Activated CD8-positive, alpha-beta memory T cell treated with anti-CD3 and anti-CD28 coated beads for 24 hours (primary cell): Measurements from ENCODE around the gene GRAMD2B.

Experiments used
- DNase-seq: peaks from one replicate; pipeline ENCODE4 v3.0.0-alpha.2; 2020

Gene GRAMD2B

DNA sequence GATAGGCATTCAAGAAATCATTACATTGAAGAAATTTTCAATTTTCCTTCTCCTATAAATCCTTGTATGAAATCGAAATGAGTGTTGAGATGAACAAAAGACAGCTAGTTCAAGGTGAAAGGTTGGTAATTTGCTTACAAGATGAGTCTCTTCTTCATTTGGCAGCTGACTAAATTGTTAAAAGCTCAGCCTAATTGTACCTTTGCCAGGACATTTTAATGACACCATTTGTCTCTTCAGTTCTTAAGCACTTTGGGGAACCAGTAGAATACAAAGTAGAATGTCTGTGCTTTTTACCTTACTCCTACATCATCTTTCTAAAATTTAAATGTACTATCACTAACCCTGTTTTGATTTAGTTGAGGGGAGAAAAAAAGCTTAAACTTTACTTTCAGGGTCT lies 59.4 kb downstream of the GRAMD2B start:
- DNase-seq: no peak

DNA sequence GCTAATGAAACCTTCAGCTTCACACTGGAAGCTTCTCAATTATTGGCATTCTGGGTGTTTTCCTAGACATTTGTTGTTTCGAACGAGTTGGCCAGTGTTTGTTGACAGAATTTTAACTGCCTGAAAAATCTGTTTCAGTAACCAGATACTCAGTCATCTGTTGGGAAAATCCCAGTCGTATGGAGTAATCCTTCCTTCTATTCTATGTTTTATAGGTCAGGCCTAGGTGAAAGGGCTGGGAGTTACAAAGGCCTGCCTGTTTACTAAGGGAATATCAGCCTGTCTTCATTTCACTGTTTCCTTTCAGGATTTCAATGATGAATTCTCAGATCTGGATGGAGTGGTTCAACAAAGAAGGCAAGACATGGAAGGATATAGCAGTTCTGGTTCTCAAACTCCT lies 59.9 kb downstream of the GRAMD2B start:
- DNase-seq: no peak

DNA sequence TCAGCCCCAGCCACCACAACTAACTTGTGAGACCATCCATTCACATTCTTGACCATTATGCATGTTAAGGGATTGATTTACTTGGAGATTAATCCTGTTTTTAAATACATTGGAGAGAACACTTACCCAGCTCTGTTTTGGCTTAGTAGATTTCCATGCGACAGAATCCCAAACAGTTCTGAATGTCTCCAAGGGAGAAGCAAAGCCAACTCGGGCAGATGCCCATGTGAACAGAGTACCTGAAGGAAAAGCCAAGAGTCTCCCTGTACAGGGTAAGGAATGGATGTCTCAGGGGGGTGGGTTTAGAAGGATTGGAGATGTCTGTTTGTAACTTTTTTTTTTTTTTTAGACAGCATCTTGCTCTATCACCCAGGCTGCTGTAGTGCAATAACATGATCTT lies 61.0 kb downstream of the GRAMD2B start:
- no peak for DNase-seq

DNA sequence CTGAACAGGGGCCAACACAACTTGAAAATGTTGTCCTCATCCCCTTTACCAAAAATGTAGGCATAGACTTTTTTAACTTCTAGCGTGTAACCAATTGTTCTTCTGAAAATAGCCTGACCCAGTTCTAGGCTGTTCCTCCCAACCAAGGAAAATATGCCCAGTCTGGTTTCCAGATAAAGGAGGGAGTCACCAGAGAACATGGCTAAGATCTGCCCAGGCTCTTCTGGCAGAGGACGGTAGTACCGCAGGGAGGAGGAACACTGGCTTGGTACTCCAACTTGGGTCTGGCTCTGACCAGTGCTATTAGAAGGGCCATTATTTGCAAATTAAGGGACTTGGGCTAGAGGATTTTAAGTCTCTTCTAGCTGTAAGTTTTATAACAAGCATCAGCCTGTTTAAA lies 63.1 kb downstream of the GRAMD2B start:
- no peak for DNase-seq

DNA sequence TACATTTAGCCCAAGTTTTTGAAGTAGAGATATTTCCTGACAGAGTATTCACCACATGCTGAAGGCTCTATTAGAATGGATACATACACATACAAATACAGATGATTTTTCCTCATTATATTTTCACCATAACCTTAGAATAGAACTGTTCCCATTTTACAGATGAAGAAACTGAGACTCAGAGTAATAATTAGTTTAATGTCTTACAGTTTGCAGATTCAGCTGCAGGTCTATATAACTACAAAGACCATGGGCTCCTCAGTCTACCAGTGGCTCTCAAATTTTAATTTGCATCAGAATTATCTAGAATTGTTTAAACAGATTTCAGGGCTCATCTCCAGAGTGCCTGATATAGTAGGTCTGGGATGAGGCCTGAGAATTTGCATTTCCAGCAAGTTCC lies 64.4 kb downstream of the GRAMD2B start:
- no peak for DNase-seq

DNA sequence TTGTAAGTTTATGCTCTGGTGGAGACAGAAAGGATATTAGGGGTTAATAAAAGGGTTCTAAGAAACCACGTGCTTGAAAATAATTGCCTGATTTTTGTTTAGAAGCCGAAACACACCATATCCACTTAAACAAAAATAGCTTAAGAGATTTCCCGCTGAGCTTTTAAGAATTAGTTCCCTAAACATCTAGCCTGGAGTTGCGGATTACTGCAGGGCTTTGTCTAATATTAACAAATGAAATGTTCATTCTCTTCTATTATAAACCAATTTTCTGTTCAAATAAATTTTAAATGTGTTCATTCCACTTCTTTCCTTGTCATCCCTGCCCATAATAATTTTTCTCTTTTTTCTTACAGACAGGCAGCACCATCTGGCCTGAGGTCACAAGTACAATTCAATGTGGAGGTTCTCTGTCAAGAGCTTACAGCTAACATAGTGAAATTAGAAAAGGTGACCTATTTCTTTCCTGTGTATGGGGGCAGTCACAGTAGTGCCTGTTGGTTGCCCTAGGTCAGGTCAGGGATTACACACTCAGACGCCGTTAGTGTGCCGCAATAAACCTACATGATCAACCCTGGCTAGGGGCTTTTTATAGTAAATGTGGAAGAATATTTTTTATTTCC lies 65.3 kb downstream of the GRAMD2B start:
- DNase-seq: no peak

DNA sequence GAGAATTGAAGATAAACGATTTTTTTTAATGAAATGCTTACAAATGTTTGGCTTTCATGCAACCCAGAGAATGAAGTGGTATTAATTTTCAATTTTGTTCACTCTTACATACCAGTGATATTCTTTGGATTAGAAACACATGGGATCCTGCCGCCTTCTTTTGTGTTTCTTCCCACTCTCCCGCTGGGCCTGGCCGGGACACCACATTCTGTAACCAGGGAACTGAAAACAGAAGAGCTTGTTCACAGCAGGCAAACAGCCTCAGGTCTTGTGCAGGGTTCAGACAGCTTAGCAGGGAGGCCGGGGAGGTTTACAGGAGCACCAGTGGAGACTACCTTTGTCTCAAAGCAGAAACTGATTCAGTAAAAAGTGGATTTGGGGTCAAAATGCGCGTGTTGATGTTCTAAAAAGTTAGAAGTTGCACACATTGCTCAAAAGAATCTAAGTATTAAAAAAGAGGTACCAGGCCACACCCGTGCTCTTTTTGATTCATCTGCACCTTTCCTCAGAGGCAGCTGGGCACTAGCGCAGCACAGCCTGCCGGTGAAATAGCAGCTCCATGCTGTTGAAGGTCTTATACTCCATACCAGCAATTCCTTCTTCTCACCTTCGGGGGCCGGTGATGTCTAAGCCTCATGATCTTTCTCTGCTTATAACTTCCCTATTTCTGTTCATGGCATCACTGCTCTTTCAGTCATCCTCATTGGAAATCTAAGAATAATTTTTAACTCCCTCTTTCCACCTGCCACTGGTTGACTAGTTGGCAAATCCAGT lies 67.1 kb downstream of the GRAMD2B start:
- no peak for DNase-seq

DNA sequence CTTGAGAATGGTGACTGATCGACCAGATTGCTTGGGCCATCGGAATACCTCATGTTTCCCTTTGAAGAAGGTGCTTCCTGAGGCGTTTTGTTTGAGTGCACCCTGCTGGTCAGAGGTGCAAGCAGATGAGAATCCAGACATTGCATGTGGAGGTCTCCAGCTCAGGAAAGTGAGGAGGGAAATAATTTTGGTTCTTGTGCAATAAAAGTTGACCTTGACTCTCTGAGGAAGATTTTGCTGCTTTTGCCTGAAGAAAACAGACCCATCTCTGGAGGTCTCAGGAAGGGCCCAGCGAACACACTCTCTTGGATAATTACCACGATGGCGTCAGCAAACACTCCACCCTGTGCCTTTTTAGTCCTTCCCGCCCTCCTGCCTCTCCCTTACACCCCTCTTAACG lies 69.7 kb downstream of the GRAMD2B start:
- no peak for DNase-seq

DNA sequence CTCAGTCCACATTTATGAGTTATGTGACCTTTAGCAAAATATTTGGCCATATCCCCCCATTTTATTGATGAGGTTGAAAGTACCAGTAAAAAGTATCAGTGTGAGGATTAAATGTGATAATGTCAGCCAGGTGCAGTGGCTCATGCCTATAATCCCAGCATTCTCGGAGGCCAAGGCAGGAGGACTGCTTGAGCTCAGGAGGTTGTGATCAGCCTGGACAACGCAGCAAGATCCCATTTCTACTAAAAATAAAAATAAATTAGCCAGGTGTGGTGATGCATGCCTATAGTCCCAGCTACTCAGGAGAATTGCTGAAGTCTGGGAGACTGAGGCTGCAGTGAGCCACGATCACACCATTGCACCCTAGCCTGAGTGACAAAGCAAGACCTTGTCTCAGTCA lies 71.2 kb downstream of the GRAMD2B start:
- no peak for DNase-seq

DNA sequence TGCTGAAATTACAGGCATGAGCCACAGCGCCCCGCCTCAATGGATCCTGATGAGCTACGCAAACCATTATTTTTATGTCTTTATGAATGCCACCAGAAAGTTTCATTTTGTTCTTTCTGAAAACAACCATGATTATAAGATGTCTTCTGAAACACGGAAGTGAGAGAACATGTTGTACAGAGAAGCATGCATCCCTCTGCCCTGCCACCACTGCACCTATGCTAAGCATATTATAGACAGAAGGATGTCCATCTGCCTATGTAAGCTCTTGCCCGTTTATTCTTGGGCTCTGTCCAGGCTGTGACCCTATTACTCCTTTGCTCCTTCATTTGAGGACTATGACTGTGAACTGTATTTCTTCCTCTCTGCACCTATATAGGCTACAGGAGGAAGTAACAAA lies 74.3 kb downstream of the GRAMD2B start:
- DNase-seq: no peak

DNA sequence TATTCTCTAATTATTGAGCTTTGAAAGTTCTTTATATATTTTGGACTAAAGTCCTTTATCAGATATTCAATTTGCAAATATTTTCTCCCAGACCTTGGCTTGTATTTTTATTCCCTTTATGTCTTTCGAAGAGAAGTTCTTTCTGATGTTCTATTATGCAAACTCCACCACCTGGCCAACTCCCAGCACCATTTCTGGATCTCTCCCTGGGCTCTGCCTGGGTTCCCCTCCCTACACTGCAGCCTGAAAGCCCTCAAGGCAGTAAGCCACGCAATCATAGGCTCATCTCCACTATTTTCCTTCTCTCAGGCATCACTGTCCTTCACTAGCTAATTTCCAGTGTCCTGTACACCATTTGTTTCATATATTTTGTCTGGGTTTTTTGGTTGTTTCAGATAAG lies 76.1 kb downstream of the GRAMD2B start:
- no peak for DNase-seq

DNA sequence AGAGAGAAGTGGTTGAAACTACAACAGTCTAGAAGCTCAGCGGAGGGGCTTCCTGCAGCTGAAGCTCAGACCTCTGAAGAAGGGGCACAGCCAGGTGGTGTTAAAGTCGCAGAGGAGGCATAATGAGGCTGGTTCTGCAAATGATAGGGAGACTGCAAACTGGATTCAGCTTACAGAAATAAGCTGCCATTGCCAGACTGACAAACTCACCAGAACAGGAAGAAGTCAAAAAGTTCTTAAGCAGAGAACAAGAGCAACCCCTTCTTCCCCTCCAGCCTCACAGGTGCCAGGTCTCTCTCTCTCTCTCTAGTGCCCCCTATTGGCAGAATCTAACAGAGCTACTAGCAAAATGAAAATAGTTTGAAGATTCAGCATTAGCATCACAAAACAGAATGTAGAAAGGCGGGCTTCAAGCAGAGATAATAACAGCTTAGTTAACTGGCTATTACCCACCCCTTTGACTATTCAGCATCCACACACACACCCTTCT lies 76.7 kb downstream of the GRAMD2B start:
- DNase-seq: no peak

DNA sequence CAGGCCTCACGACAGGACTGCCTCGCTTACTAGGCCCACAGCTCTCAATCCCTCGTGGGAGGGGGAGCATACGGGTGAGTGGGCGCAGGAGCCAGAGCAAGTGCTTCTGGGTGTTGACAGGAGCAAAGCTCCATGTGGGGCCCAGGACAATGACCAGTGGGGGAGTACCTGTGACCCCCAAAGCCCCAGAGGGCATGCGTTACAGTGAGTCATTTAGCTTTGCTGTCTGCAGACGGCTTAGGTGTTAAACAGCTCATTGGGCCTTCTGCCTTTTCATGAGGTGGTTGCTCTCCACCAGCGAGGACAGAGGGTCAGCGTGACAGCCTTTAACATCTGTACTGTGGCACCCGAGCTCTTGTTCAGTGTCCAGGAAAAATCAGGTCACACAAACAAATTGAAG lies 78.2 kb downstream of the GRAMD2B start:
- no peak for DNase-seq

DNA sequence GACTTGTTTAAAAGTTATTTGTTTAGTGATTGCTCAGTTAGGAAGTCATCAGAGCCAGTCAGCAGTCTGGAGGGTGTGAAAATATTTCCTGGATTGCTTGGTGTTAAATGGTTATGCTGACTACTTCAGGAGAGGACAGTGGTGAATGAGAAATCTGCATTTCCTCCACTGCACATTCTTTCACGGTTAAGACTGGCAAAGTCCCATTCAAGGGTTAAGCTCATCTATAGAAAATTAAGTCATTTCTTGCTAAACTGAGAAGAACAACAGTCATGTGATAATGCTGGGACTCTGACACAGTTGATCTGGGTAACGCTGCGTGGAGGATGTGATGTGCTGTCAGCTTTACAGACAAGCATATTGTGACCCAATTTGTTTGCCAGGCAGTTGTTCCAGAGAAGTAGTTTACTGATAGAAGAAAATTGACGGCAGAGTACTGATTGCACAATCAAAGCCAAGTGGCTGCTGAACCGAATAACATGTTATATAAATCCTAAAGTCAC lies 80.4 kb downstream of the GRAMD2B start:
- no peak for DNase-seq

DNA sequence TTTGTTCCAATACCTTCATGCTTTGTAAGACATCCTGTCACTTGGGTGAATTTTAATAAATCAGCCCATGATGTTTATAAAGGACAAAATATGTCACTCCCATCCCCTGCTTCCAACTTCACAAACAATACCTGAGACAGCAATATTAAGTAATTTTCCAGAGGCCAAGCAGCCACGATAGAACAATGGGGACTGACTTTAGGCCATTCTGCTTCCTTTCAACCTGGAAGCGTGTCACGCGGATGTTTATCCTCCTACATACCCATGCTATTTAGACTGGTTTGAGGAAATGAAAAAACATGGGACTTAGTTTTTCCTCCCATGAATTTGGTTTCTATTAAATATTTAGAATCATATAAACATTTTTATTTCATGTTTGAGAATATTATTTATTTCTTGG lies 82.9 kb downstream of the GRAMD2B start:
- DNase-seq: no peak

DNA sequence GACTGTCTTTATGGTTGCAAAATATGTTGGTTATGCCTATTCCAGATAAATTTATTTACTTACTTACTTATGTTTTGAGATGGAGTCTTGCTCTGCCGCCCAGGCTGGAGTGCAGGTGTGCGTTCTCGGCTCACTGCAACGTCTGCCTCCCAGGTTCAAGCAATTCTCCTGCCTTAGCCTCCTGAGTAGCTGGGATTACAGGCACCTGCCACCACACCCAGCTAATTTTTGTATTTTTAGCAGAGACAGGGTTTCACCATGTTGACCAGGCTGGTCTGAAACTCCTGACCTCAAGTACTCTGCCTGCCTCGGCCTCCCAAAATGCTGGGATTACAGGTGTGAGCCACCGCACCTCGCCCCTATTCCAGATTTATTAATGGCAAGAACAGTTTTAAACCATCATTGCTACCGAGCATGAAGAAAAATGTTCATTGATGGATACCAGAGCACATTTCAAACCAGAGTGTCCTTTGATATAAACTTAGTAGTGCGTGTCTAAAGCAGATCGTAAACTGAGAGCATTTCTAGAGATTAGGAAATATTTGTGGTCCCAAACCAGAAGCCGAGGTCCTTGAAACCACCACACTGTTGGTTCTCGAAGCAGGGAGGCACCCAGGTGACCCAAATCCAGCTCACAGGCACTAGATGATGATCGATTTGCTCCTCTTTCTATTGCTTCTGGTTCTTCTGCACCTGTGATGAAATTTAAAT lies 85.2 kb downstream of the GRAMD2B start:
- no peak for DNase-seq

DNA sequence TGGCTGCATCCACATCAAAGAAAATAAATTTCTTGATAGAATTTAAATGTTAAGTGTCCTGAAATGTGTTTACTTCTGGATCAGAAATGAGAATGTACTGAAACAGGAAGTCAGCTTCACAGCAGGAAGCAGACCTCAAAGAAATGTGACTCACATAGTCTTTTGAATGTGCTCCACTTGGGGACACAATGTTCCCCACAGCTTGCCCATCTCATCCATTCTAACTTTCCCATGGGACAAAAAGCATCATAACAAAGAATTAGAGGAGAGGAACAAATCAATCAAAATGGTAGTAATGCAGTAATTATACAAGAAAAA lies 85.7 kb downstream of the GRAMD2B start:
- no peak for DNase-seq

DNA sequence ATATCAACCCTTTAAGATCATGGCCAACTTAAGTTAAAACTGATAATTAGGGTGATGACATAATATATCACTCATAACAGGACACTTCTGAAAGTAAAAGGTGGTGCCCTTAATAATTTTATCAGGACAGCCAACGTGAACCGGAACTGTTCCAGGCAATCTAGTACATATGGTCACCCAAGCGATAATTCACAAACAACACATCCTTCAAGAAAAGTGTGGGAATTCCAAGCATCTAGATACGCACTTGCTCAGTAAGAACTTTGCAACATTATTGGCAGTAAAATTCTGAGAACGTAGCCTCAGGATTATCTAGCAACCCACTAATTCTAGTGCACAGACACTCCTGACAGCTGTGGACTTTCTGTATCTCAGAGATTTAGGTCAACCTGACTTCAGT lies 86.1 kb downstream of the GRAMD2B start:
- no peak for DNase-seq

DNA sequence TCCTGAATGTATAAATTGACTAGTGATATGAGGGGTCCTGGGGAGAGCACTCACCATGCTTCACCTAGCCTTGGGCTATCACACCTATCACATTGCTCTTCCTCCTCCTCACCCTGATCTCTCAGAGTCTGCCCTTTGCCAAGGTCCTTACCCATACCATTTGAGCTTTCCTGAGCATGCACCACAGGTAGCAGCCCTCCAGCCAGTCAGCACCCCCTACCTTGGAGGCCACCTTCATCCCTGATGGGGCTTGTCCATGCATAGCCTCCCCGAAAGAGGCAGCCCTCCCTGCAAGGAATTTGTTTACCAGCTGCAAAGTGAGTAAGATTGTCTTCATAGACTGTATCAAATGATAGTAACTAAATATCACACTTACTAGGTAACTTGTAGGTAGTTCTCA lies 88.8 kb downstream of the GRAMD2B start:
- no peak for DNase-seq

DNA sequence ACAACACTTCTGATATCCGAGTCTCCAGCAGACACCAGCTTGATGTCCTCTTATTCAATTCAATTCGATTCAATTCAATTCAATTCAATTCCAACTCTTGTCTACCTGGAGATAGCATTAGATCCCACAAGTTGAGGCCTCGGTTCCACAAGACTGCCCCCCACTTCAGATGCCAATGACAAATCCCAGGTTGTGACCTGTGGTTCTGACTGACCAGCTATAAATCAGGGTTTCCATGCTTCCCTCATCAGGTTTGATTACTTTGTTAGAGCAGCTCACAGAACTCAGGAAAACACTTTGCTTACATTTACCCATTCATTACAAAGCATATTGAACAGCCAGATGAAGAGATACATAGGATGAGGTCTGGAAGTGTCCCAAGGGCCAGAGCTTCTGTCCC lies 89.2 kb downstream of the GRAMD2B start:
- no peak for DNase-seq

DNA sequence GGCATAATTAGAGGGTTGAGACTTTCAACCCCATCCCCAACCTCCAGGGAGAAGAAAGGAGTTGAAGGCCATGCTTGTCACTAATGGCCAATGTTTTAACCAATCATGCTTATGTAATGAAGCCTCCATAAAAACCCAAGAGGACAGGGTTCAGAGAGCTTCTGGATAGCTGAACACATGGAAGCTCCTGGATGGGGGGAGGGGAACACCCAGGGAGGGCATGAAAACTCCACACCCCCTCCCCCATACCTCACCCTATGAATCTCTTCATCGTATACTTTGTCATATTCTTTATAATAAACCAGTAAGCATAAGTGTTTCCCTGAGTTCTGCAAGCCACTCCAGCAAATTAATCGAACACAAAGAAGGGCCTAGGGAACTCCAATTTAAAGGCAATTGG lies 90.1 kb downstream of the GRAMD2B start:
- no peak for DNase-seq

DNA sequence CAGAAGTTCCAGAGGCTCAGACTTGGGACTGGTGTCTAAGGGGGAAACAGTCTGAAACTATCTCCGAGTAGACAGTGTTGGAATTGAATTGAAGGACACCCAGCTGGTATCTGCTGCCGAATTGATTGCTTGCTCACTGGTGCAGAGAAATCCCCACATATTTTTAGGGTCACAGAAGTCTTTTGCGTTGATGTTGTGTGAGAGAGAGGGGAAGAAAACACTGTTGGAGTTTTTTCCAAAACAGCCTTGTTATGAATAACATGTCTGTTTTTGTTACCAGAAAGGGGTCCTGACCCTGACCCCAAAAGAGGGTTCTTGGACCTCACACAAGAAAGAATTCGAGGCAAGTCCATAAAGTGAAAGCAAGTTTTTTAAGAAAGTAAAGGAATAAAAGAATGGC lies 90.5 kb downstream of the GRAMD2B start:
- DNase-seq: no peak

DNA sequence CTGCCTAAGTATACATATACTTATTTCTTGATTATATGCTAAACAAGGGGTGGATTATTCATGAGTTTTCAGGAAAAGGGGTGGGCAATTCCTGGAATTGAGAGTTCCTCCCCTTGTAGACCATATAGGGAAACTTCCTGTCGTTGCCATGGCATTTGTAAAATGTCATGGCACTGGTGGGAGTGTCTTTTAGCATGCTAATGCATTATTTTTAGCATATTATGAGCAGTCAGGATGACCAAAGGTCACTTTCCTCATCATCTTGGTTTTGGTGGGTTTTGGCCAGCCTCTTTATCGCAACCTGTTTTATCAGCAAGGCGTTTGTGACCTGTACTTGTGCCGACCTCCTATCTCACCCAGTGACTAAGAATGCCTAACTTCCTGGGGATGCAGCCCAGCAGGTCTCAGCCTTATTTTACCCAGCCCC lies 90.9 kb downstream of the GRAMD2B start:
- no peak for DNase-seq

DNA sequence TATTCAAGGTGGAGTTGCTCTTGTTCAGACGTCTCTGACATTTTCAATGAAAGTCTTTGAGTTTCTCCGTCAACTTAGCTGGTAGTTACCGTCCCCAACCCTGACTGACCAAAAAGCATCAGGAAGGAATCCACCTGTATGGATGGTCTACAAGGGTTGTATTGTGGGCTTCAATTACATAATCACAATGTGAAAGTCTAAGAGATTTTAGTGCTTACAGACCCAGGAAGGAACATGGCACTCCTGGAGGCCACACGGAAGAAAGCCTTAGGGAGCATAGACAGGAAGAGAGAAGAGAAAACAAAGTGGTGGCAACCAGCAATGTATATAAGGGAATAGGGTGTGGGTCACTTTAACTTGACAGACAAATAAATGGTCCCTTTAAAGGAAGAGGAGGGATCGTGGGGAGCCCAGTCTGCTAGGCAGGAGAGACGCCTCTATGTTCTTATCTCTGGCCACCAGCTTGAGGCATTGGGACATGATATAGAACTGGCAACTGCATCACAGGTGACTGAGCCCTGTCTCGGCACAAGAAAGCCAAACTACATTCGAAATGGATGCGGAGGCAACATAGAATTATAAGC lies 91.4 kb downstream of the GRAMD2B start:
- DNase-seq: no peak
